IMR-90 (cell line): ENCODE data around the gene PGBD5.

Source experiments
- CTCF ChIP-seq: conservative IDR thresholded peaks from 2 replicates; pipeline ENCODE4 v1.5.1; 2012; ENCODE audit warnings: mild to moderate bottlenecking, low read depth, low read length, improper control_type of control experiment
- POLR2A ChIP-seq: IDR thresholded peaks from 2 replicates; pipeline ENCODE4 v1.6.1; 2012; ENCODE audit warnings: mild to moderate bottlenecking, low read depth, low read length
- USF2 ChIP-seq: fragments of 150-350 bp; IDR thresholded peaks from 2 replicates; pipeline ENCODE4 v1.6.1; 2017; ENCODE audit warnings: mild to moderate bottlenecking, antibody characterized with exemption, low read length, low read depth

- no peak for TF ChIP-seq USF2
- TF ChIP-seq POLR2A = no peak
- TF ChIP-seq CTCF = no peak
Measured at GRCh38 chr1:230396966-230397365, 29.2 kb downstream of the PGBD5 start.
